HG03066 (cell line): Measurements from ENCODE around the gene MT1F.
A peak's percentile ranks its signal among the peaks of the same experiment; 100 is the strongest.

Experiments used
- ATAC-seq: cut with Tn5 transposase; IDR thresholded peaks from one replicate; pipeline ENCODE4 v1.9.1; 2021; ENCODE audit warnings: low read depth; ENCODE audit not compliant: unreplicated experiment

Gene MT1F

GRCh38 chr16:56625140-56625942, 32.4 kb upstream of the MT1F start, which contains the start of gene MT1E:
TSS of gene MT1E (plus strand) at chr16:56625781. CDS start at chr16:56625852, 71 bp downstream.
- ATAC-seq = no peak

GRCh38 chr16:56625943-56626654, 31.7 kb upstream of the MT1F start:
- no peak for ATAC-seq

- no peak for ATAC-seq
Measured at GRCh38 chr16:56626685-56627084, 31.1 kb upstream of the MT1F start.

GRCh38 chr16:56628486-56629350, 29.0 kb upstream of the MT1F start:
- ATAC-seq = no peak

GRCh38 chr16:56629531-56629930, 28.2 kb upstream of the MT1F start:
- no peak for ATAC-seq

GRCh38 chr16:56630134-56630533, 27.6 kb upstream of the MT1F start:
- ATAC-seq = peak; percentile 74

DNA sequence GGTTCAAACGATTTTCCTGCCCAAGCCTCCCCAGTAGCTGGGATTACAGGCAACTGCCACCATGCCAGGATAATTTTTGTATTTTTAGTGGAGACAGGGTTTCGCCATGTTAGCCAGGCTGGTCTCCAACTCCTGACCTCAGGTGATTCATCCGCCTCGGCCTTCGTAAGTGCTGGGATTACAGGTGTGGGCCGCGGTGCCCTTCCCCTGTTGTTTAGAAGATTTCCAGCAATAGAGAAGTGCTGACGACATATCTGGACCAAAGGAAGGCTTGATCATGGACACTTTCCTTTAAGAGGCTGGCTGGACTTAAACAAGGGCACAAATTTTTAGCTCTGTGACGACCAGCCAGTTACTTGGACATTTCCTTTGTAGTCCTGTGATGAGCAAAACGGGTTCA, 26.6 kb upstream of the MT1F start:
- no peak for ATAC-seq

- ATAC-seq = no peak
Measured at GRCh38 chr16:56631832-56632155, 26.0 kb upstream of the MT1F start.

- no peak for ATAC-seq
Measured at GRCh38 chr16:56632156-56632847, 25.5 kb upstream of the MT1F start, which contains the start of gene MT1M. TSS of gene MT1M (plus strand) at chr16:56632659. CDS start at chr16:56632732, 73 bp downstream.

DNA sequence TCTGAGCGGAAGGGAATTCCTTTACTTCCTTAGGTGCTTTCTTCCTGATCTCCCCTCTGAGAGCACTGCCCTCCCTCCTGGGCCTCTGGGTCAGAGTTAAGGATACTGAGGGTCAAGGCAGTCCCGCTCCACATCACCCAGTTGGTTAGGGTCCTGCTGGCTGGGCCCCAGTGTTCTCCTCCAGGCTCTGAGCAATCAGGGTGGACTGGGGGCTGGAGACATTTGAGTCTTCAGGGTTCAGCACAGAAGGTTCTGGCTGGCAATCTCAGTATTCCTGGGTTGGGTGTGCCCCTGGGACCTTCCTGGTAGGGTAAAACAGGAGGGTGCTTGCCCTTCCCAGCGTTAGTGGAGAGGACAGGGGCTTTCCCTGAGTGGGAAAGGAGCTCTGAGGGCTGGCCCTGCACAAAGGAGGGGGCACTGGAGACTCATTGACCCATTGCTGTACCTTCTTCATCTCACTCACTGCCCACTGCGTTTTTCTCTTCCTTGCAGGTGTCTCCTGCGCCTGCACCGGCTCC, 24.9 kb upstream of the MT1F start:
- ATAC-seq = no peak

DNA sequence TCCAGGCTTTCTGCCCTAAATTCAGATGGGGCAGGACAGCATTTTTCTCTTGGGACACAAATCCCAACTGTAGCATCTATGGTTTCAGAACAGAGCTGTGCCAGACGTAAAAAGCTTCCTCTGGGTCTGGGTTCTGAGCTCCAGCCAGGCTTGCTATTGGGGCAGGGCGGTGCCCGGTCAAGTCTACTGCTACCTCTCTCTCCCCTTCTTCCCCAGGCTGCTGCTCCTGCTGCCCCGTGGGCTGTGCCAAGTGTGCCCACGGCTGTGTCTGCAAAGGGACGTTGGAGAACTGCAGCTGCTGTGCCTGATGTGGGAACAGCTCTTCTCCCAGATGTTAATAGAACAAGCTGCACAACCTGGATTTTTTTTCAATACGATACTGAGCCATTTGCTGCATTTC, 24.2 kb upstream of the MT1F start:
- ATAC-seq = no peak

GRCh38 chr16:56634715-56635440, 22.9 kb upstream of the MT1F start:
- ATAC-seq = no peak

DNA sequence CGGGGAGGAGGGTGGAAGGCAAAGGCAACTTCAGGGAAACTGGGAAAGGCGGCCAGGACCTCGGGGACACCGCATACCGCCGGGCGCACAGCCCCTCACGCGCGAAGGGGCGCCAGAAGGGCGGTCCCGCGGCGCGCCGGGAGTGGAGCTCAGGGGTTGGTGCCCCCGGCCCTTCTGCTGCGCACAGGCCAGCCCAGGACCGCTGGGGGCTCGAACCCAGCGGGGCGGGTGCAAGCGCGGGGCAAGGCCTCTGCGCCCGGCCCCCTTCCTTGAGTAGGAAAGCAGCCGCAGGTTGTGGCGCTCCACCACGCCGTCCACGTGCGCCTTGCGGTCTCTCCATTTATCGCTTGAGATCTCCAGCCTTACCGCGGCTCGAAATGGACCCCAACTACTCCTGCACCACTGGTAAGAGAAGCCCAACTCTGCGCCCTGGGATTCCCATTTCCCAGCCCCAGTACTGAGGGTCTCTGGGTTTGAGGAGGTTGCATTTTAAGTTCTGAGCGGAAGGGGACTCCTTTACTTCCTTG, 22.3 kb upstream of the MT1F start:
- no peak for ATAC-seq

GRCh38 chr16:56636616-56637413, 20.9 kb upstream of the MT1F start:
- no peak for ATAC-seq

GRCh38 chr16:56637814-56638750, 19.7 kb upstream of the MT1F start, which contains the start of gene MT1A:
TSS of gene MT1A (plus strand) at chr16:56638666. CDS start at chr16:56638739, 73 bp downstream.
- ATAC-seq = no peak

DNA sequence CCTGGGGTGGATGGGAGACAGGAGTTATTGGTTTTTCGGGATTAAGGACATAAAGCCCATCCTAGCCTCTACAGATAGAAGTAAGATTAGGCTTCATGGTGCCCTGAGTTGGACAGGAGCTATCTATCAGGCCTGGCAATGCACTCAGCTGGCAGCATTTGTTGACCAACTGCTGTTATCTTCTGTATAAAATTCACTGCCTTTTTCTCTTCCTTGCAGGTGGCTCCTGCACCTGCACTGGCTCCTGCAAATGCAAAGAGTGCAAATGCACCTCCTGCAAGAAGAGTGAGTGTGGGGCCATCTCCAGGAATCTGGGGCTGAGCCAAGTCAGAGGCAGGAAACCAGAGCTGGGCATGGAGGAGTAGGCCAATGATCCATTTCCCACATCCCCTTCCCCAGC, 18.7 kb upstream of the MT1F start:
- no peak for ATAC-seq

DNA sequence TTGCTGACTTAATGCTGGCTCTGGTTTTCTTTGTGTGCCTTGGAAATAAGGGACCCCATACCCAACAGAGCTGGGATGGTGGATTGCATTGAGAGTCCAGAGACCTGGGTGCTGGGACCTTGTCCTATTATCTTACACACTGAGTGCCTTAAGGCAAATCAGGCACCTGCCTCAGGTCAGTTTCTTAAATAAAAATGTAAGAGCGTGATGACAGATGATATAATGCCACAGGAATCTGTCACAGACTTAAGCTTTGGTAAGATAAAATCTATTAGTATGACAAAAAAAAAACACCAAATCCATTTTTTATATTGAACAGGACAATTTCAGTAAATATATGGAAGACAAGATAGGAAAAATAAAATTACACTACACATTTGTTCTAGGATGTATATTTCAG, 17.7 kb upstream of the MT1F start:
- no peak for ATAC-seq
